Measurements from ENCODE around the gene ATOH1. TPM values are rescaled to one million over a fixed set of nuclear protein-coding genes. Genes with fewer than 3 reads are reported as not detected.

ATOH1 gene
- total RNA-seq, 3 donors from 2014 or later: not detected

DNA sequence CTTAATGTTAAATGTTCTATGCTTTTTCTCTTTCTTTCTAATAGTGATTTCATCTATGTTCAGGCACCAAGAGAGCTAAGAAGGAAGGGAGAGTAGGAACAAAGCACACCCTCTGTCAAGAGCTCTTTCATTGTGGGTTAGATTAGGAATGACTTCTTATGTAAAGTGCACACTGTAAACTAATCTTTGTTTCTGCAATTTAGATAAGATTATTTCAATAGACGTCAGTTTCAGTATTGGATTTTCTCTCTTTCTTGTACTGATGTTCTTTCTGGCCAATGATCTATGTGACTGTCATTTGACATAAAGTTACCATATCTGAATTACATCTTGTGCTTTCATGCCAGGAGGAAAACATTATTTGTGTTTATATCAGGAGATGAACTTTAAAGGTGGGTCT lies 48.2 kb downstream of the ATOH1 start:
- H3K9me3 ChIP-seq: no peaks in the 10 kb centered on the region
- H3K4me3 ChIP-seq: no peak overlapping the region
- H3K4me1 ChIP-seq: no peaks in the 10 kb centered on the region
- no peak for DNase-seq (ENCODE audit: low spot score in 2 of 2)
- H3K27me3 ChIP-seq: no peaks in the 10 kb centered on the region
- intact Hi-C loops (cut with DNase I; ENCODE audit: low total_unique reads): no loop called here
- no peaks in the 10 kb centered on the region for H3K36me3 ChIP-seq
- H3K27ac ChIP-seq: no peak overlapping the region
- TF ChIP-seq POLR2AphosphoS5 (IDR thresholded peaks at IDR 0.05): no peak
- TF ChIP-seq CTCF (IDR thresholded peaks at IDR 0.05): no peak
- no peak for TF ChIP-seq POLR2A (IDR thresholded peaks at IDR 0.05)

DNA sequence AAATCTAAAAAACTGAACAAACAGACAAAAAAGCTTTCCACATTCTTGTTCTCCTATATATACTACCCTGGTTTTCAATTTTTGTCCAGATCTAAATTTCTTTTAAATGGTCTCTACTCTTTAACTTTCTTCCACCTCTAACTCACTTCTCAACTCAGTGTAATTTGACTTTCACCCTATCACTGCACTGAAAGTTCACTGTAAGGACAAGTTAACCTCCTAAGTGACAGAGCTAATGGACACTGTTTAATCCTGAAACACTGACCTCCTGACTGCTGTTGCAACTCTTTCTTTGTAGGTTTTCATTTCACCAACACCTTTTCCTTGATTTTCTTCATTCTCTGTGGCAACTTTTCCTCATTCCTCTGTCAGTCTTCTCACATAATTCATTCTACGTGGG lies 50.0 kb downstream of the ATOH1 start:
- no peak for TF ChIP-seq CTCF (IDR thresholded peaks at IDR 0.05)
- TF ChIP-seq POLR2A (IDR thresholded peaks at IDR 0.05): no peak
- no peak for TF ChIP-seq POLR2AphosphoS5 (IDR thresholded peaks at IDR 0.05)
- Histone ChIP-seq H3K4me1 (no peaks in the 10 kb centered on the region), H3K4me3 (no peak overlapping the region), H3K9me3 (no peaks in the 10 kb centered on the region), H3K27me3 (no peaks in the 10 kb centered on the region), H3K36me3 (no peaks in the 10 kb centered on the region), H3K27ac (no peak overlapping the region)
- no peak for DNase-seq (ENCODE audit: low spot score in 2 of 2)
- intact Hi-C loops (cut with DNase I; ENCODE audit: low total_unique reads): no loop called here

GRCh38 chr4:93879919-93880318 lies 51.4 kb downstream of the ATOH1 start:
- H3K4me1 ChIP-seq: no peaks in the 10 kb centered on the region
- no peaks in the 10 kb centered on the region for H3K27me3 ChIP-seq
- no peak overlapping the region for H3K27ac ChIP-seq
- no peak for DNase-seq (ENCODE audit: low spot score in 2 of 2)
- H3K36me3 ChIP-seq: no peaks in the 10 kb centered on the region
- TF ChIP-seq POLR2A (IDR thresholded peaks at IDR 0.05) (no peak), POLR2AphosphoS5 (IDR thresholded peaks at IDR 0.05) (no peak), CTCF (IDR thresholded peaks at IDR 0.05) (no peak)
- intact Hi-C loops (cut with DNase I; ENCODE audit: low total_unique reads): no loop called here
- H3K9me3 ChIP-seq: no peaks in the 10 kb centered on the region
- no peak overlapping the region for H3K4me3 ChIP-seq

Data from breast epithelium (tissue), 4 donors.